IPS-15b (cell line): ENCODE data around the gene CDH23.

Experiments used
- H3K27me3 ChIP-seq: one replicate; pipeline ENCODE4 v1.6.1; 2013; ENCODE audit warnings: low read length; ENCODE audit not compliant: control insufficient read depth, insufficient read depth
- H3K36me3 ChIP-seq: one replicate; pipeline ENCODE4 v1.6.1; 2013; ENCODE audit warnings: low read length; ENCODE audit not compliant: control insufficient read depth, insufficient read depth
- H3K4me1 ChIP-seq: one replicate; pipeline ENCODE4 v1.6.1; 2013; ENCODE audit warnings: mild to moderate bottlenecking, low read length; ENCODE audit not compliant: control insufficient read depth, insufficient read depth
- H3K4me3 ChIP-seq: one replicate; pipeline ENCODE4 v1.5.1; 2013; ENCODE audit warnings: low read depth, low read length
- H3K9ac ChIP-seq: one replicate; pipeline ENCODE4 v1.6.1; 2013; ENCODE audit warnings: low read depth, mild to moderate bottlenecking, low read length
- H3K9me3 ChIP-seq: one replicate; pipeline ENCODE4 v1.6.1; 2013; ENCODE audit warnings: mild to moderate bottlenecking, low read length; ENCODE audit not compliant: control insufficient read depth, insufficient read depth

CDH23 gene

DNA sequence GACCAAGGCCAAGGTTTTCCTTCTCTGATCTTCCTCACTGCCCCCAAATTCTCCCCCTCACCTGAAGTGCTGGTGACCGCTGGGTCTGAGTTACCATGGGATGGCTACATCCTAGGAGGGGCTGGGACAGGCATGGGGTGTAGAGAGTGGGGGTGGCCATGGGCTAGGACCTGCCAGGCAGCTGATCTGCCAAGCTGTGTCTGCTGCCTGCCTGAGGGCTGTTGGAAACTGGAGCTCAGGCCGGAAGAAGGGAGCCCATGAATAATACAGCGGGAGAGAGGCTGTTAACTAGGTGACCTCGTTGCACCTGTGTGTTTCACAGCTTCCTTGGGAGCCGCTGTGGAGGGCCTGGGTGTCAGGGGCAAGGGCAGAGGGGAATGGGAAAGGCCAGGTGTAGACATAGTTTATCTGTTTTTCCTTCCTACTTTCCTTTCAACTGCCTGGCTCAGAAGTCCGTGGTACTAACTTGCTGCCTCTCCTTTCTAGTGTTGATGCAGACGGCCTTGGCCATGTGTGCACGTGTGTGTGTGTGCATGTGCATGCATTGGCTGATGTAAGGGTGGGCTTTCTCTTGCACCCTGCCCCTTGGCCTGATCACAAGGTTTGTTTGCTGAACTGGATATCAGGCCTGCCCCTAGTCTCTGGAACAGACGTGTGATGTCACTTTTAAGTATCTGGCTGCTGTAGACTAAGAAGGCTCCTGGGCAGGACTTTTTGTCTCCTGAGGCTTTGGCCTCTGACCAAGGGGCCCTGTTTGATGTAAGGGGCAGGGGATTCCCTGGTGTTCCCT, 11.9 kb downstream of the CDH23 start:
- Histone ChIP-seq H3K9ac (no peak overlapping the region), H3K9me3 (no peaks in the 10 kb centered on the region), H3K4me1 (no peaks in the 10 kb centered on the region), H3K36me3 (no peaks in the 10 kb centered on the region), H3K4me3 (no peak overlapping the region), H3K27me3 (no peaks in the 10 kb centered on the region)

DNA sequence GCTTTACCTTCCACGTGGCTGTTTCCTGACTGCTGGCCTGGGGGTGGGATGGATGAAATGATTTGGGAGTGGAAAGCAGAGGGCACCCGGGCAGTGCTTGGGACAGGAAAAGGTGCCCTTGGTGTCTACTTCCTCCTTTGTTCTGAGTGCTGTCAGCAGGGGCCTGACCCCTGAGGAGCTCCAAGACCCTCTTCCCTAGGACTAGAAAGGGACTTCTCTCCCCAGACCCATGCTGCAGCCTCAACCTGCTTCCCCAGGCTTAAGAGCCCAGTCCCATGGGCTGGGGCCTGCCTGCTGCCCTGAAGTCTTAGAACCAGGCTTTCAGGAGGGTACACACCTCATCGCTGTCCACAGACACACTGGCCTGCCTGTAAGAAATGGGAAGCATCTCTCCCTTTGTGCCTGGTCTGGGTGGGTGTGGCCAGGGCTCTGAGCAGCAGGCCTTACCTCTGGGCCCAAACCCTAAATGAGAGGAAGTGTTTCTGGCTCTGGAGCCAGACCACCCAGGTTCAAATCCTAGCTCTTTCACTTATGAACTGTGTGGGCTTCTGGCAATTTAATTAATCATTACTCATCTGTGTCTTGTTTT, 12.9 kb downstream of the CDH23 start:
- Histone ChIP-seq H3K9me3 (no peaks in the 10 kb centered on the region), H3K4me3 (no peak overlapping the region), H3K4me1 (no peaks in the 10 kb centered on the region), H3K9ac (no peak overlapping the region), H3K27me3 (no peaks in the 10 kb centered on the region), H3K36me3 (no peaks in the 10 kb centered on the region)

DNA sequence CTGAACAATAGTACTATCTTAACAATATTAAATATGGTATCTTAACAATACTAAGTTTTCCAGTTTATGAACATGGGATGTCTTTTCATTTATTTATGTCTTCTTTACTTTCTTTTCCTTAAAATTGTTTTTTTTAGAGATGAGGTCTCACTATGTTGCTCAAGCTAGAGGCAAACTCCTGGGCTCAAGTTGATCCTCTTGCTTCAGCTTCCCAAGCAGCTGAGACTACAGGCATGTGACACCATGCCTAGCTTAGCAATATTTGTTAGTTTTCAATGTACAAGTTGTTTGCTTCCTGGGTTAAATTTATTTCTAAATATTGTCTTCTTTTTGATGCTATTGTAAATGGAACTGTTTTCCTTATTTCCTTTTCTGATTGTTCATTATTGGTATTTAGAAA, 16.9 kb downstream of the CDH23 start:
- H3K27me3 ChIP-seq = no peaks in the 10 kb centered on the region

DNA sequence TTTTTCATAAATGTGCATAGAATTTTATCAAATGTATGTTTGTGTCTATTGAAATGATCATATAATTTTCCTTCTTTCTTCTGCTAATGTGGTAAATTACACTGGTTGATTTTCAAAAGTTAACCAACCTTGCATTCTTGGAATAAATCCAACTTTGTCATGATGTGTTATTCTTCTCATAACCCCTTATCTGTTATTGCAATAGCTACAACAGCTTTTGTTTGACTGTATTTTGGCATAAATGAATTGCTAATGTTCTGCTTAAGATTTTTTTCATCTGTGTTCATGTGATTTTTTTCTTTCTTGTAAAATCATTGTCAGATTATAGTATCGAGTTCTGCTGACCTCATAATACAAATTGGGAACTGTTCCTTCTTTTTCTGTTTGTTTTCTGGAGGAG, 17.6 kb downstream of the CDH23 start:
- no peaks in the 10 kb centered on the region for H3K27me3 ChIP-seq
- H3K4me3 ChIP-seq = no peak overlapping the region
- no peaks in the 10 kb centered on the region for H3K36me3 ChIP-seq
- H3K9me3 ChIP-seq = no peaks in the 10 kb centered on the region
- no peak overlapping the region for H3K9ac ChIP-seq
- H3K4me1 ChIP-seq = no peaks in the 10 kb centered on the region

More for the DNA sequence above, 16.9 kb downstream of the CDH23 start:
- Histone ChIP-seq H3K9ac (no peak overlapping the region), H3K4me3 (no peak overlapping the region), H3K4me1 (no peaks in the 10 kb centered on the region), H3K36me3 (no peaks in the 10 kb centered on the region), H3K9me3 (no peaks in the 10 kb centered on the region)

DNA sequence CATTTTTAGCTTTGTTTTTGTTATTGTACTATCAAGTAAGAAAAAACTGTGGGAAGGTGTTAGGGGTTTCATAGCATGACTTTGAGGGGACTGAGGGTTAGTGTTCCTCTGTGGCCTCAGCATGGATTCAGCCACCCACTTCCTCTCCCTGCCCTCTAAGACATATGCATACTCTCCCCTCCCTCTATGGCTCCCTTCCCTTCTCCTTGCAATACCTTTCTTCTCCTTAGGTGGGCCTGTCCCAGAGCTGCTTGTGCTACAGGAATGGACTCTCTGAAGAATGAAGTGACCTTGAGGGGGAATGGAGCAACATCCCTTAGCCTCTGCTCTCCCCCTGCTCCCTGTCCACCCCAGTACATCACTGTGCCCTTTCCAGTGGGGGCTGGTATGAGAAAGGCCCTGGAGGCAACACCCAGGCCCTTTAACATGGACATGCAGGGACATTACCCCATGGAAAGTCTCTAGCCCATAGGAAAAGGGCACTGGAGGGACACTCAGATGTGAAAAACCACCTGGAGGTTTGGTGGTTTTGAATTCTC, 22.4 kb downstream of the CDH23 start:
- no peaks in the 10 kb centered on the region for H3K4me1 ChIP-seq
- H3K4me3 ChIP-seq = no peak overlapping the region
- no peak overlapping the region for H3K9ac ChIP-seq
- H3K9me3 ChIP-seq = no peaks in the 10 kb centered on the region
- no peaks in the 10 kb centered on the region for H3K27me3 ChIP-seq
- H3K36me3 ChIP-seq = no peaks in the 10 kb centered on the region

DNA sequence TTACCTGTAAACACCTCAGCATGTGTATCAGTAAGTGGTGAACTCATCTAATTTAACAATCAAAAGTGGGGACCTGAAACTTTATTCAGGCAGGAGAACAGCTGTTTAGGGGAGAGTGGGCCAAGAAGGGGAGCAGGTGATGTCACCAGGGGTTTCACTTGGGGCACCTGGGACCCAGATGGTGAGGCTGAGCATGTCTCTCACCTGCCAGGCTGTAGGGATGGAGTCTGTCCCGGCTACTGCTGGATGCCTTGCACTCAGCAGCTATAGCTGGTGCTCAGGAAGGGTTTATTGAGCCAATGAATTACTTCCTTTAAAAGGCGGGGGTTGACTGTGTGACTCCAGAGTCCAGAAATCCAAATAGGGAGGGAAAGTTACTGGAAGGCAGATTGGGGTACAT, 23.0 kb downstream of the CDH23 start:
- Histone ChIP-seq H3K9me3 (no peaks in the 10 kb centered on the region), H3K4me3 (no peak overlapping the region), H3K9ac (no peak overlapping the region), H3K36me3 (no peaks in the 10 kb centered on the region), H3K27me3 (no peaks in the 10 kb centered on the region), H3K4me1 (no peaks in the 10 kb centered on the region)

DNA sequence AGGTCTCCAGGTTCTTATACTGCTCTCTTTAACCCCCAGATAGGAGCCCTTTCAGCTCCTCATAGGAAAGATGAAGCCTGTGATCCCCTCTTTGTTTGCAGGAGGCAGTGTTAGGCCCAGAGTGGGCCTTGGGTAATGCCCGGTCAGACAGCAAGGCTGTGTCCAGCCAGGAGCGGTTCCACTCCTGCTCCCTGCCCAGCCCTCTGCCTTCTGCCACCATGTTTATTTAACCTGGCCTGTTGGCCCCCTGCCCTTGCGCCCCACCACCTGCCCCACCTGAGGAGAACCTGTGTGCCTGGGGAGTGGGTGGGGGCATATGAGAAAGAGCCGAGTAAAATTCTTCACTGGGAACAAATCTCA, 24.3 kb downstream of the CDH23 start:
- Histone ChIP-seq H3K27me3 (no peaks in the 10 kb centered on the region), H3K4me1 (no peaks in the 10 kb centered on the region), H3K9me3 (no peaks in the 10 kb centered on the region), H3K9ac (no peak overlapping the region), H3K4me3 (no peak overlapping the region), H3K36me3 (no peaks in the 10 kb centered on the region)

DNA sequence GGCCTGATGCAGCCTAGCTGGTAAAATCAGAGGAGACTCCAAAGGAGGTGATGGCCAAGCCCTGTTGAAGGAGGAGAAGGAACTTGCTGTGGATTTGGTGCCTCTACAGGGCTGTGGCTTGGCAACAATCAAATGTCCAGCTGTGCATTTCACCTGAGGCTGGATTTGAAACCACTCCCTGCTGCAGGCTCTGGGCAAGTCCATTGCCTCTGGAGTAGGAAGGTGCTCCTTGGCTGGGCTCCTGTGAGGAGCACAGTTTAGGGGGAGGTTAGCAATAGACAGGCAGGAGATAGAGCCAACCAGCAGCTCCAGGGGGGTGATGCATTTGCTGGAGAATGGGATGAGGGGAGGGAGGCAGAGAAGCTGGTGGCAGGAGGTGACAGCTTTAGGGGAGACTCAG, 26.5 kb downstream of the CDH23 start:
- Histone ChIP-seq H3K4me1 (no peaks in the 10 kb centered on the region), H3K4me3 (no peak overlapping the region), H3K9ac (no peak overlapping the region), H3K9me3 (no peaks in the 10 kb centered on the region), H3K36me3 (no peaks in the 10 kb centered on the region), H3K27me3 (no peaks in the 10 kb centered on the region)

DNA sequence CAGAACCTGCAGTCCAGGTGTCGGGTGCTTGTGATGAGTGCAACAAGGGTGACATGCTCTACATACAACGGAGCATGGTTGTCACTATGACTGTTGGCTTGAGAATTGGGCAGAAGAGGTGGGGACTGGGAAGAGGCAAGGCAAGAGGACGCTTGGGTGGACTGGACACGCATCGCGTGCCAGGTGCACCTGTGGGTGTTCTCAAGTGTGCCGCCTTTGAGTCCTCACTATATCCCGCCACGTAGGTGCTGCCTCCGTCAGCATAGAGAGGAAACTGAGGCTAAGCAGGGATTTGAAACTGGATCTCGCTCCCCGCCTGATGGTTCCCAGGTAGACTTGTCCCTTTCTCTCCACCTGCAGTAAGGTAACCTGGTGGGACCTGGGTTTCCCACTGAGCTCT, 27.2 kb downstream of the CDH23 start:
- Histone ChIP-seq H3K36me3 (no peaks in the 10 kb centered on the region), H3K4me3 (no peak overlapping the region), H3K9ac (no peak overlapping the region), H3K27me3 (no peaks in the 10 kb centered on the region), H3K4me1 (no peaks in the 10 kb centered on the region), H3K9me3 (no peaks in the 10 kb centered on the region)

DNA sequence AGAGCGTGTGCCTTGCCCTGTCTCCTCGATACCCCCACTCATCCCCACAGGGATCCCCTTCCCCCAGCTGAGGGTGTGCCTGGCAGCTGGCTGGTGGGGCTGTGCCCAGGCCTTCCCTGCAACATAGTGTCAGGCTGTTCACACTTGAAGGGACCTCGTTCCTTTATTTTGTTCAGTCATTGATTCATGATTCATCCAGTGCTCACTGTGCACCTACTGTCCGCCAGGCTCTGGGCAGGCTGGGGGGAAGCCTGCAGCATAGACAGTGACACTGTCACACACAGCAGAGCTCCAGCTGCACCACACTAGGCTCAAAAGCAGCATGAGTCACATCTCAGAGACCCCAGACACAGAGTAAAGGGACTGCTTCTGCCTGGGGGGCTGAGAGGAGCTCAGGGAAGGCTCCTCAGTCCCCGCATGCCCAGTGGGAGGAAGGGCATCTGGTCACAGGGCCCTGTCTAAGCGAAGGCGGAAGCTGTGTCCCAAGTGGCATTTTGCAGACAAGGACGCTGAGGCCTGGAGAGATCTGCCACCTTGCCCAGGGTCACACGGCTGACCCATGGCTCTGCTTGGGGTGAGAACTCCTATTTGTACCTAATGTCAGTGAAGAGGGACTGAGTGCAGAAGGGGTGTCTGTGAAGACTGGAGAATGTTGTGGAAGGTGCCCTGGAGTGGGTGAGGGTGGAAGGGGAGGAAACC, 27.9 kb downstream of the CDH23 start:
- H3K4me1 ChIP-seq = no peaks in the 10 kb centered on the region
- H3K36me3 ChIP-seq = no peaks in the 10 kb centered on the region
- no peak overlapping the region for H3K4me3 ChIP-seq
- no peak overlapping the region for H3K9ac ChIP-seq
- no peaks in the 10 kb centered on the region for H3K9me3 ChIP-seq
- no peaks in the 10 kb centered on the region for H3K27me3 ChIP-seq

DNA sequence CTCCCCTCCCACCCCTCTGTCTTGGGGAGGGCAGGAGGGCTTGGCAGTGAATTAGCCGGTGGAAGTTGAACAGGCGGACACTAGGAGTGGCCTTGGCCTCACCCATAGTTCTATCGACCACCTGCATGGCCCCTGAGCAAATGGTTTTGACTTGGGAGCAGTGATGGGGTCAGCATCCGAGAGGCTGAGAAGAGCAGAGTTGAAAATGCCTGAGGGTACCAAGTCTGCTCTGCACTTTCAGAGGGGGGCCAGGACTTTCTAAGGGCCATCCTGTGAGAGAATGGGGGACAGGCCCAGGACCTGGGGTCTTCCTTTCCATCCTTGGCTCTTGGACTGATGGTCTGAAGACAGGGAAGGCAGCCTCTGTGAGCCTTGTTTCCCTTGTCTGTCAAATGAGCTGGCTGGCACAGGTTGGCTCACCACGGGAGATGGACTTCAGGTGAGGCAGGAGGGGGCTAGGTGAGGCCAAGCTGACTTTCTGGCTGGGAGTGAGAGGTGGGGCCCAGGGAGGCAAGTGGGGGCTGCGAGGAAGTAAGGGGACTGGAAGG, 29.4 kb downstream of the CDH23 start:
- Histone ChIP-seq H3K27me3 (no peaks in the 10 kb centered on the region), H3K4me1 (no peaks in the 10 kb centered on the region), H3K9me3 (no peaks in the 10 kb centered on the region), H3K36me3 (no peaks in the 10 kb centered on the region), H3K4me3 (no peak overlapping the region), H3K9ac (no peak overlapping the region)
